ENCODE results near the gene CHST1.

Gene CHST1

GRCh38 chr11:45622283-45622682 lies 43.1 kb downstream of the CHST1 start:
- FAIRE-seq: no peak
- no peak for DNase-seq (ENCODE audit: insufficient read length)
- TF ChIP-seq POLR2A (IDR thresholded peaks at IDR 0.05; ENCODE audit: low read depth, low read length): no peak
- no peak for TF ChIP-seq POLR2AphosphoS5 (IDR thresholded peaks at IDR 0.05; ENCODE audit: low read depth, low read length)
- TF ChIP-seq TAF1 (IDR thresholded peaks at IDR 0.05; ENCODE audit: borderline replicate concordance, low read depth, low read length): no peak

DNA sequence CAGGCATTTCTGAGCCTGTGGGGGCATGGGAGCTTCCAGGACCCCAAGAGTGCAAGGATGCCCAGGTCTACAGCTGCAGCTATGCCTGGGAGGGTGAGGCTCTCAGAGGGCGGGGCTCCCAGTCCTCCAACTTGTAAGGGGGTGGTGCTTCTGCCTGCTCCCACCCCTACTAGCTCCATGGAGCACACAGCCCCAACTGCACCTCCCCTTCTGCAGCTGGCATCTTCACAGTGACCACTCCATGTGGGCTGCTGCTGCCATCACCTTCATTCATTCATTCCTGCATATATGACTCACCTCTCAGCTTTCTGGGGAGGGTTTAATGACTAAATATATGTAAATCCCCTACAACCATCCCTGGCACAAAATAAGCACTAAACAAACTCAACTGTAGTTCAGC lies 43.8 kb downstream of the CHST1 start:
- DNase-seq (ENCODE audit: insufficient read length): no peak
- no peak for TF ChIP-seq TAF1 (IDR thresholded peaks at IDR 0.05; ENCODE audit: borderline replicate concordance, low read depth, low read length)
- no peak for TF ChIP-seq POLR2AphosphoS5 (IDR thresholded peaks at IDR 0.05; ENCODE audit: low read depth, low read length)
- no peak for TF ChIP-seq POLR2A (IDR thresholded peaks at IDR 0.05; ENCODE audit: low read depth, low read length)
- FAIRE-seq: no peak

DNA sequence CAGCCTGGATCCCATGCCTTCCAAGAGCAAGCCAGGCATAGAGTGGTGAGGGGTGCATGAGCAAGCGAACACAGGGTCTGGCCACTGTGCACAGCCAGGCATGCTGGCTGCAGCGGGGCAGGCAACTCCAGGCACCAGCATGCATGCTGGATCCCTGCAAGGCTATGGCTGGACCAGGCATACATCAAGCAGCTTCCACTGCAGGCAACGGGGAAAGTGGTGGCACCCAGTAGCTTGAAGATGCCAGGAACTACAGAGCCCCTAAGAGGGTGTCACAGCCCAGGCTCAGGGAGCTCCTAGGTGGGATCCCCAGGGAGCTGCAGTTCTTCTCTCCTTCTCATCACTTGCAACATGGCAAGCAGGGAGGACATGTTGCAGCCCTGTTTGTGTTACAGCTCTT lies 45.2 kb downstream of the CHST1 start:
- FAIRE-seq (no peak), DNase-seq (ENCODE audit: insufficient read length) (no peak)
- TF ChIP-seq POLR2AphosphoS5 (IDR thresholded peaks at IDR 0.05; ENCODE audit: low read depth, low read length) (no peak), TAF1 (IDR thresholded peaks at IDR 0.05; ENCODE audit: borderline replicate concordance, low read depth, low read length) (no peak), POLR2A (IDR thresholded peaks at IDR 0.05; ENCODE audit: low read depth, low read length) (no peak)

DNA sequence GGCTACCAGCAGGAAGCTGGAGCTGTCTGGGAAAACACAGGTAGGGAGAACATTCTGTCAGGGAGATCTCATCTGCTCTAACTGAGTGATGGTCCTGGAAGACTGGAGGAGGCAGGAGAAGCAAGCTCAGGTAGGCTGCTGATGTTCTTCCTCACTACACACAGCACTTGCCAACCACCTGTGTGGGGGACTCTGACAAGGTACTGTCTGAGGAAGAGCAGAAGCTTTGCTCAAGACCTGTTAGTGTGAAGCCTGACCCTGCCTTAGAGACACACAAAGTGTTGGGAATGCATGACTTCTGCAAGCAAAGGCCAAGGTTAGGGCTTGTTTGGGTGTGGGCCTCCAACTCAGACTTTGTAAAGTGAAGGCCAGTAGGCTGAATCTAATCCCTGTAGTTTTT lies 46.5 kb downstream of the CHST1 start:
- no peak for TF ChIP-seq POLR2A (IDR thresholded peaks at IDR 0.05; ENCODE audit: low read depth, low read length)
- no peak for TF ChIP-seq TAF1 (IDR thresholded peaks at IDR 0.05; ENCODE audit: borderline replicate concordance, low read depth, low read length)
- no peak for TF ChIP-seq POLR2AphosphoS5 (IDR thresholded peaks at IDR 0.05; ENCODE audit: low read depth, low read length)
- no peak for FAIRE-seq
- no peak for DNase-seq (ENCODE audit: insufficient read length)

GRCh38 chr11:45617871-45618601 lies 47.4 kb downstream of the CHST1 start:
- TF ChIP-seq POLR2AphosphoS5 (IDR thresholded peaks at IDR 0.05; ENCODE audit: low read depth, low read length): no peak
- no peak for TF ChIP-seq POLR2A (IDR thresholded peaks at IDR 0.05; ENCODE audit: low read depth, low read length)
- TF ChIP-seq TAF1 (IDR thresholded peaks at IDR 0.05; ENCODE audit: borderline replicate concordance, low read depth, low read length): no peak
- DNase-seq (ENCODE audit: insufficient read length) (no peak), FAIRE-seq (no peak)

DNA sequence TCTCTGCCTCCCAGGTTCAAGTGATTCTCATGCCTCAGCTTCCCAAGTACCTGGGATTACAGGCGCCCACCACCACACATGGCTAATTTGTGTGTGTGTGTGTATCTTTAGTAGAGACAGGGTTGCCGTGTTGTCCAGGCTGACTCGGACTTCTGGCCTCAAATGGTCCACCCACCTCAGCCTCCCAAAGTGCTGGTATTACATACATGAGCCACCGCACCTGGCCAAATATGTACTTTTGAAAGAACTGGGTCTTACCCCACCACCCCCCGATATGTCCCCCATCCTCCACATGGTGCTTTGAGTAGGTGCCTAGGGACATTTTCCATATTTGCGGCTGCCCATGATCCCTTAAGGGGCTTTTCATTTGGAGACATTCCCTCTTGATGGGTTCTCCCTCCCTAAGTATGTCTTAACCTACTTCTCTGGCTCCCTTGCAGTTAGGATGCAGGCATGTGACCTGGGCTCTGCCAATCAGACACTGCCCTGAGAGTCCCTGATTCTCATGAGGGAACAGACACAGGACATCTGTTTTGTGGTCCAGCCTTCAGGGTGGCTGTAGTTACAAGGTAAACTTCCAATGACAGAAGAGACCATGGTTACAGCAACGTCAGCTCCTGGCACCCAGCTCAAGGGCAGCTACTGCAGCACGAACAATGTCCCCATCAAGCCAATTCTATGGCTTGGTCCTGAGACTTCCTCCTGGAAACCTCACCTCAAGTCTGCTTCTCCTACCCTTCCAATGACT lies 48.4 kb downstream of the CHST1 start:
- TF ChIP-seq POLR2A (IDR thresholded peaks at IDR 0.05; ENCODE audit: low read depth, low read length) (no peak), POLR2AphosphoS5 (IDR thresholded peaks at IDR 0.05; ENCODE audit: low read depth, low read length) (no peak), TAF1 (IDR thresholded peaks at IDR 0.05; ENCODE audit: borderline replicate concordance, low read depth, low read length) (no peak)
- DNase-seq (ENCODE audit: insufficient read length) (no peak), FAIRE-seq (no peak)

DNA sequence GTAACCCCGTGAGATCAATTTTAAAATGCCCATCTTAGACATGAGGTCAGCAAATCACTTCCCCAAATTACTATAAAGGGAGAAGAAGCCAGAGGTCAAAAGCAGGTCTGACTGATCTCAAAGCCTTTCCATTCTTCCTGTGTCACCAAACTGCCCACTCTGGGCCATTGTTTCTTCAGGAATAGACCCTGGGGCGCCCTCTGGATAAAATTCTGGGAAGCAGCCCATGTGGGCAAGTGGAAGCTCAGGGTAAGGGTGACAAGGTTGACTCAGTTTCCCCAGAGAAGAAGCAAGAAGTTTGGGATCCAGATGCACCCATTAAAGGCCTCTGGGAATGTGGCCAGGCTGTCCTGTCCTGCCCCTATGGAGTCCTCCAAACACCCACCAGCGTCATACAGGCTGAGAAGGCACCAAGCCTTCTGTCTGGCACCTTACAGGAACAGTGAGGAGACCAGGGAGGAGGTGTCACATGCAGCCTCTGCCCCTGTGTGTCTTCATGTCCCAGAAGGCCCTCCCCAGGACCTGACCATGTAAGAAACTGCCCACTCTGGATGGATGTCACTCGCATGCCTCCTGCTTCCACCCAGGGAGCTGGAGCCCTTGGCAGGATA lies 50.1 kb downstream of the CHST1 start:
- TF ChIP-seq TAF1 (IDR thresholded peaks at IDR 0.05; ENCODE audit: borderline replicate concordance, low read depth, low read length) (no peak), POLR2AphosphoS5 (IDR thresholded peaks at IDR 0.05; ENCODE audit: low read depth, low read length) (no peak), POLR2A (IDR thresholded peaks at IDR 0.05; ENCODE audit: low read depth, low read length) (no peak)
- FAIRE-seq (no peak), DNase-seq (ENCODE audit: insufficient read length) (no peak)

DNA sequence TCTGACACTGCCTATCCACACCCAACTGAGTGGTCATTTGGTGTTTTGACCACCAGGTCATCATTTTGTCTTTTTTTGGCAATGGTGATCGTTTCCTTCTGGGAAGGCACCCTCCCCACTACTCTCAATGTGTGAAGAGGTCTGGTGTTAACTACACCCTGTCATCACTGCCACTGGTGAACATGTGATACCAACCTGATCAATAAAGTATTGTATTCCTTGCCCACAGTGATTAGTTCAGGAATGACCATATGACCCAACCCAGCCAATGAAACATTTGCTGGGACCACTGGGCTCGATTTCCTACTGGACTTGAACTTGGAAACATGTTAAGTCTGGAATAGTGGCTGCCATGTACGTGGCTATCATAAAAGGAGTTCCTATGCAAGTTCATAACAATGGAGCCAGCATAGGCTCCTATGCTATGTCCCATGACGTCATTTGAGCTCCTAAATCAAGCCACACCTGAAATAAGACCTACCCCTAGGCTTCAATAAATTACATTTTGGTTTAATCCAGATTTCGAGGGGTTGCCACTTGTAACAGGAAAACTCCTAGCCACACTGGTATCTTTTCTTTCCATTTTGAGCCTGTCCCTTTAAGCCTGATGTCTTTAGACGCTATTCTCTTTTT lies 51.1 kb downstream of the CHST1 start:
- TF ChIP-seq POLR2A (IDR thresholded peaks at IDR 0.05; ENCODE audit: low read depth, low read length) (no peak), TAF1 (IDR thresholded peaks at IDR 0.05; ENCODE audit: borderline replicate concordance, low read depth, low read length) (no peak), POLR2AphosphoS5 (IDR thresholded peaks at IDR 0.05; ENCODE audit: low read depth, low read length) (no peak)
- FAIRE-seq: no peak
- no peak for DNase-seq (ENCODE audit: insufficient read length)

GRCh38 chr11:45610627-45611026 lies 54.8 kb downstream of the CHST1 start:
- no peak for TF ChIP-seq POLR2A (IDR thresholded peaks at IDR 0.05; ENCODE audit: low read depth, low read length)
- TF ChIP-seq TAF1 (IDR thresholded peaks at IDR 0.05; ENCODE audit: borderline replicate concordance, low read depth, low read length): no peak
- no peak for TF ChIP-seq POLR2AphosphoS5 (IDR thresholded peaks at IDR 0.05; ENCODE audit: low read depth, low read length)
- FAIRE-seq: no peak
- DNase-seq (ENCODE audit: insufficient read length): no peak

GRCh38 chr11:45609902-45610301 lies 55.5 kb downstream of the CHST1 start:
- FAIRE-seq: no peak
- no peak for DNase-seq (ENCODE audit: insufficient read length)
- no peak for TF ChIP-seq POLR2A (IDR thresholded peaks at IDR 0.05; ENCODE audit: low read depth, low read length)
- TF ChIP-seq TAF1 (IDR thresholded peaks at IDR 0.05; ENCODE audit: borderline replicate concordance, low read depth, low read length): no peak
- TF ChIP-seq POLR2AphosphoS5 (IDR thresholded peaks at IDR 0.05; ENCODE audit: low read depth, low read length): no peak

GRCh38 chr11:45609337-45609736 lies 56.1 kb downstream of the CHST1 start:
- no peak for TF ChIP-seq TAF1 (IDR thresholded peaks at IDR 0.05; ENCODE audit: borderline replicate concordance, low read depth, low read length)
- TF ChIP-seq POLR2AphosphoS5 (IDR thresholded peaks at IDR 0.05; ENCODE audit: low read depth, low read length): no peak
- TF ChIP-seq POLR2A (IDR thresholded peaks at IDR 0.05; ENCODE audit: low read depth, low read length): no peak
- DNase-seq (ENCODE audit: insufficient read length) (no peak), FAIRE-seq (no peak)
